CD4-positive, alpha-beta T cell treated with Interferon alpha-2 for 1 hour (primary cell): ENCODE data around the gene EFNA5.
A peak's percentile ranks its signal among the peaks of the same experiment; 100 is the strongest.

ENCODE experiments used
- DNase-seq, 2 donors: peaks; one replicate each; pipeline ENCODE4 v3.0.0-alpha.2; 2020 to 2022

The EFNA5 gene

DNA sequence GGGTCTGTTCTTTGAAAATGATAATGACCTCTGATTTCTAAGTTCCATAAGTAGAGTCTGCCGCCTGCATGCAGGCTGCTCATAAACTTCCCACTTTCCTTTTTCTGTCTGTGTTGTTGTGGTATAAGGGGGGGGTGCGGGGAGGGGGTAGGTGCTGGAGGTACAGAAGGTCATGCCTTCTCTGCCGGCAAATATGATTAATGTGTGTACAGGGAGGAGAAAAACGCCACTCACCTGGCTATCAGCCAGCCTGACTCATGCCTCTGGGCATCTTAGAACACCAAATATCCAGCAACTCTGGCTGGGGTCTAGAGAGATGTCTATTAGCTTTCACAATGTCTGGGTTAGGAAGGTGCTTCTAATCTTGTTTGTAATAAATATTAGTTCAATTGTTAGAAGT lies 128.3 kb downstream of the EFNA5 start:
- no peak for DNase-seq

DNA sequence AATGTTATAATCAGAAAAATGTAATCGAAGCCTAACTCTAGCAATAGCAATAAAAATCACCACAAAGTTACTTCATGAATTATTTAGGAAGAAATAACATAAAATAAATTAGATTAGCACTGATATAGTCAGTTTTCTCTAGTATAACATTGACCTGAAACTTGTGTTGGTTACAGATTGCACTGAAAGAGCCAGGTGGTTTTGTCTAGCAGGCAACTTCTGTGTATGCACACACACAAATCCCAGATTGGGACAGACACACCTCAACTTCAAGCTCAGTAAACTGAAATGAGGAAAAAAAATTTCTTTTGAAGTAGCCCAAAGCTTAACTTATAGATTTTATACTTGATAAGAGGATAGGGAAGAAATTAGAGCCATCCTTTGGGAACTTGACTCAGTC lies 129.3 kb downstream of the EFNA5 start:
- DNase-seq, result no peak

DNA sequence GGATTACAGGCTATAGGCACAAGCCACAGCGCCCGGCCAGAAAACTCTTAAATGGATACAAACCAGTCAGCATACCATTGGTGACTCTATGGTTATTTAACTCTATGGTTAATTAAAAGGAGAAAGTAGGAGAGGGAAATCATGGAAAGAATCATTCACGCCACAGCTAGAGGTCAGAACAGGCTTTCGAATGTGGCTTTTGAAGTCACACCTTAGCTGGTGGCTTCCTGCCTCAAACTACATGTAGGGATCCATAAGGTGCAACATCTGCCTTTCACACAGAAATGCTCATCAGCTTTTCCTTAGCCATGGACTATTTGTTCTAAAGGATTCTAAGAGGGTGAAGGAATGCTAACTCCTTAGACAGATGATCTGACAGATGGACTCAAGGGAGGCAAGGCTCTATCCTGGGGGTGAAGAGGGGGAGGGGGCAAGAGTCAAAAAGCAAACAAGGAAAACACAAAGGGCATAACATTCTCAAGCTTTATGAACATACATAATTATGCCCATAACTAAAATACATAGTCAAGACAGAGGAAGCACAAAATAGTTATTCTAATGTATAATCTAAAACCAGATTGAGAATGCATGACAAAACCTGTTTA lies 130.9 kb downstream of the EFNA5 start:
- peak in 1 of 2 donors; percentile 14 for DNase-seq

DNA sequence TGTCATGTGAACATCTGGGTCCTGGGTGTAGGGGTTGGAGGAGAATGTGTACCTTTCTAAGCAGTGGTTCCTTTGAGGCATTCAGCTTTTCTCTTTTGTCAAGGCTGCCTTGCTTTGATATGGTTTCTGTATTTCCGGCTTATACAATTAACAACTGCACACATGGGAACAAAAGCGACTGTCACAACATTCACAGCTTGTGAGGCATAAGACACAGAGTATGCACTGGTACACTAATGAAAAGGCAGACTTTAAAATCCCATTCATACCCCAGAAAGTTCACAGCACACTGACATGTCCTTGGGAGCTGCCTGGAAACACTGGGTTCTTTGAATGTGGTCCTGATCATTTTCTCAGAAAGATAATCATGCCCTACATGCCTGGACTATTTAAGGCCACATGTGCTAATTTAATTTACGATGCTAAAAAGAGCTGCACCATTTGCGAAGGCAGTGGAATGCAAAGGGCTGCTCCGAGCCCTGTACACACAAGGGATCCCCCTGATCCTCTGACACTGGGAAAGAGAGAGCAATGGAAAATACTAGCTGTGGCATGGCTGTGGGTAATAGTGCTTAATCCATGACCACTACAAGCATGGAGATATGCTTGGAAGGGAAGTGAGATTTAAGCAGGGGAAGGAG lies 131.8 kb downstream of the EFNA5 start:
- no peak for DNase-seq

DNA sequence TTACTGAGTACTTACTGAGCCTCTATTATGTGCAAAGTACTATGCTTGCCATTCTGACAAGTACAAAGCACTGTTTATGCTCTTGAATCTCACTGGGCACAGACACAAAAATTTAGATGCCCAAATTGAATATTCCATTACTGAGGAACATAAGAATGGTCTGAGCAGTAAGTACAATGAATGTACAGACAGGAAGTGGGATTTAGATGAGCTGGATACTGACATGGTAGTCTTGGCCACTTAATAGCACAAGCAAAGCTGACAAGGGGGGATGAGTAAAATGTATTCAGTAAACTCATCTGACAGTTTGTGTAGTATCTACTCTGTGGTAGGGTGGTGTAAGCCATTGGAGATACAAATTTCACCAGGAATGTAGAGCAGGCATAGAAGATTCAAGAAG lies 132.4 kb downstream of the EFNA5 start:
- no peak for DNase-seq

DNA sequence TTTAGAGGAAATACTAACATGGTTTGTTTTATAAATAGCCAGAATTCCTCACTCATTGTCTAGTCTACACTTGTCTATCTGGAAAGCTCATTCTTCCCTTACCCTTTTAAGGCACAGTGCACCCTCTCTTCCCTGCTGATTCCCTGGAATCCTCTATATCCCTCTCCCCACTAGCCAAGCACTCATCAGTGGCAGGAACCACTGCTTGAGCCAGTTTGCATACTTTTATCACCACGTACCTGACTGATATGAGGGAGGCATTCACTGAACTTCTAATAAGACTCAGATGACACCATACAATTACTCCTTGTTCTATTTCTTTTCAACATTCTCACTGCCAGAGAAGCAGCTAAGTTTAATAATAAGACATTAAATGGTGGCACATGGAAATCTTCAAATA lies 134.9 kb downstream of the EFNA5 start:
- DNase-seq, result no peak

DNA sequence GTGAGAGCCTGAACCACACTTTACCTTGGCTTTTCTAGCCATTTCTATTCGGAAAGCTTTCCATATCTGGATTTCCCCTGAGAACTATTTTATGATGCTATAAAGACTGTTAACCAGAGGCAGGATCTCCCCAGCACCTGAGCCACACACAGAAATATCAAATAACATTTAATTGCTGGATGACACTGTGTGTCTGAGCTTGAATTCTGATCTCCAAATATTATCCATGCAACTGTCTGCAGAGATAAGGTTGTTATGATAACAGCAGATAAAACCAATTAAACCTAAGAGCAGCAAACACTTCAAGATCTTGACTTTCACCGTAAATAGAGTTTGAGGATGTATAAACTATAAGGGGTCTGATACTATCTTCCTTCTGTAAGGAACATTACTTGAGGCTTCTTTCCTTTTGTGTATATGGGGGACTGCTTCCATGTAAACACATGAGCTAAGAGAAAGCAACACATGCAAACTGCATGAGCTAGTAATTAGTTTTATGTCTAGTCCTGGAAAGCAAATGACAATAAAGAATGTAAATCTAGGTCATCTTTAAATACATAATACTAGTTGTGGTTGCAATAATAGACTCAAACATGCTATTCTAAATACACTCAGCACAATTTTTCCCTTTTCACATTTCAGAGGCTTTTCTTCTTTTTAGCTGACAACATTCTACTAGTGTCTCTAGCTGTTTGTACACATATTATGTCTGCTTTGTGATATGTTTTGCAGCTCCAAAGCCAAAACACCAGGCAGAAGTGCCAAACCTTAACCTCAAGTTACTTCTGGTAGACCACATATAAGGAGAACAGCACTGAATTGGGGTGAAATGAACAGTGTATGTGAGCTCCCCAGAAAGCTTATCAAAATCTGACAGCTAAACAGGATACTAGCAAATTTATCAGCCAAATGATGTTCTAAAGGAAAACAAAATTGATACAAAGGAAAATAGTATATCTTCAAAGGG lies 136.5 kb downstream of the EFNA5 start:
- DNase-seq, result peak in 1 of 2 donors; percentile 21

DNA sequence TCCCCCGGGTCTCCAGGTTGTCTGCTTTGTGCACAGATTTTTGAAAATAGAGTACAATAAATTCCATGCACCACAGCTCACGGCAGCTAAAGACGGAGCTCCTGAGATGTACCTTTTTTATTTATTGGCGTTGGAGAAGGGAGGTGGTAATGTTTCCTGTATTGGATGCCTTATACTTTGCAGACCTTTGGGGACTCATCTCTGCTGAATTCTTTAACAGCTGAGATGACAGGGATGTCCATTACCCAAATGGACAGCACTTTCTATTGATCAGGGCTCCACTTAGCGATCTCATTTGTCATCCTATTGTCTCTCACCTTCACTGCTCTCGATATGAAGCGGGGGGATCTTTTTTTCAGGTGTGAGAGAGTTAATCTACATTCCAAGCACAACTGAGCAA lies 137.8 kb downstream of the EFNA5 start:
- no peak for DNase-seq

DNA sequence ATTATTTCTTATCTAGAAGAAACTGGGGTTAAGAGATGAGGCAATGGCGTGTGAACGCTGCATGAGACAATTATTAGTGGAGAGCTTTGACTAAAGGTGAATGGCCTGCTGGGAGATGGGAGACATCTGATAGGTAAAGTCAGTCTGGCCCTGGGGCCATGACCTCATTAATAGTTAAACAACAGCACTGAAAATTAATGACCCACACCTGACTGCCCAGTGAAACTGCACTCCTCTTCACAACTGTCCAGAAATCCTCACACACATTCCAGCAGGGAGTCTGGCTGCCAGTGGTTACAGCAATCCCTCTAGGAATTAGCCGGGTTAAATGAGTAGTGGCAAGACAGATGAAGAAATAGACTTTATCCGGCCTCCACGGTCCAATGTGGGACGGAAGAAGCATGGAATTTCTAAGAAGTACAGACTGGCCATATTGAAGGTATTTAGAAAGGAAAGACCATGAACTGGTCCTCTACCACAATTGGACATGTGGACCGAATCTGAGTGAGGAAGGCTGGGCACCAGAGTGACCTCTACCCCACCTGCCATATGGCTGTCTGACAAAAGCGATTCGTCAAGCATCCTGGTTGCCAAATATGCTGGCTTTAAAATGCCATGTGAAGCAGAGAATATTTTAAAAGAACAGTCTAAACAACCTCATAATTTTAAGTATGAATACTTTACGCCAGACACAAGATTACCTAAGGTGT lies 138.4 kb downstream of the EFNA5 start:
- no peak for DNase-seq

DNA sequence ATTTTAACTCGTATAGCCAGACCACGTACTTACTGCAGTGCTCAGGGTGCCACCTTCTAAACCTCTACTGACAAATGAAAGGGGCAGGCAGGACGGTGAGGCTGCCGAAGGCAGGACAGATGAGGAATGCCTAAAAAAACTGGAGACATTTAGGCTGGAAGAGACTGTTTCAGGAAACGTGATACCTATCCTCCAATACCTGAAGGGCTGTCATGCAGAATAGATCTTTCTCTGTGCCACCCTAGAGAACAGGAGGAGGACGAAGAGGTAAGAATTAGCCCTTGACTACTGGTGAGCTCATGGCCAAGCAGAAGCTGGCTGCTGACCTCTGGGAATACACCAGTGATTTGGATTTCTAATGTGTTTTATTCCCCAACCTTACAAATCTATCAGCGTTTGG lies 139.4 kb downstream of the EFNA5 start:
- no peak for DNase-seq

DNA sequence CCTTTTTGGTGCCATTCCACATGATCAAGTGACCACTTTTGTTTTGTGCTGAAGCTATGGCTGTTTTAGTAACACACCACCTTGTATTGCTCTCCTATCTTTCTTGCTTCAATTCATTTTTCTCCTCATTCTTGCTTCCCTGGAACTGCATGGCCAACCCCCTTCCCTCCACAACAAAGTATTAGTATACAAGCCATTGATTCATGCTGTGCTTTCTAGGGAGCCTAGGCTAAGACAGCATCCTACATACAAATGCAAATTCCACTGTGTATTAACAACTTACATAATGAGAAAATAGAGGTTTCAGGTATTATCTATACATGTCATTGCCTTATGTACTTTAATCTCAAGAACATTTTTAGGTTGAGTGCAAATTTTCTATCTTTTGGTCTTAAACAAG lies 141.1 kb downstream of the EFNA5 start:
- no peak for DNase-seq

DNA sequence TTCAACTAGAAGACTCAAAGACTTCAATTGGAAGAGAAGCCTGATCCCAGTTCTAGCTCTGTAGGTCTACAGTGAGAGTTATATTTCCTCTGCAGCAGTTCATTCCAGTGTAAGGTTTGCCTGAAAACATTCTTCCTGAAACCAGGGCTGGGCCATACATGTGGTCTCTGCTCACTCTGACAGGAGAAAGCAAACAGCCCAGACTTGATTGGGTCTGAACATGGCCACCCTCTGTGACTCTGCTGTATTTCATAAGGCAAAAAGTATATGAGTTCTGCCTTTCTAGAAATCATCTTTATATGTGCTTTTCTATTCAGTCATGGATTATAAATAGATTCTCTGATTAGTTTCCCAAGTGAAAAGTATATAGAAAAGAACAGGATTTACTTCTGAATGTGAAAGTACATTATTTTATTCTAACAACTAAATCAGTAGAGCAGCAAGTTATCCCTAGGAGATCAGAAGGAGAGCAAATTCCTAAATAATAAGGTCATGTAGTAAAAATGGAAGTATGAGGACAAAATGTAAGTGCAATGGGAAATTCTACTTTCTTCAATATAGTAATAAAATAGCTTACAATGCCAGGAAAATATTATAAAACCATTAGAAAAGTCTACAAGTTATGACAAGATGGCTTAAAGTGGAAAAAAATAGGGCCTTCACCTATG lies 144.3 kb downstream of the EFNA5 start:
- DNase-seq, result no peak

DNA sequence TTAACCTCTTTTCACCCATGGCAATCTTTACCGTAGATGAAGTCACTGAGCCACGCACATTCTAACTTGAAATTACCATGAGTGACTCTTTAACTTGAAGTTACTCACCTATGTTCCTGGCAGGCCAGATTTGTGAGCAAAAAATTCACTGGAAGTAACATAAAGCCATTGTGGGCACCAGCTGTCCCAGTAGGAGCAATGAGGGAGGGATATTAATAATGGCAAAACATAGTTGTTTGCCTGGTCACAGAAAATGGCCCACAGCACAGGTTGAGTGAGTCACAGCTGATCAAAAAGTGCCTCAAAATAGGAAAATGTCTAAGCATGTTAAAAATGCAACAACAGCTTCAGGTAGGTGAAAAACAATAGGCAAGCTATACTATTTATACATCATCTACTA lies 146.6 kb downstream of the EFNA5 start:
- DNase-seq, result no peak

DNA sequence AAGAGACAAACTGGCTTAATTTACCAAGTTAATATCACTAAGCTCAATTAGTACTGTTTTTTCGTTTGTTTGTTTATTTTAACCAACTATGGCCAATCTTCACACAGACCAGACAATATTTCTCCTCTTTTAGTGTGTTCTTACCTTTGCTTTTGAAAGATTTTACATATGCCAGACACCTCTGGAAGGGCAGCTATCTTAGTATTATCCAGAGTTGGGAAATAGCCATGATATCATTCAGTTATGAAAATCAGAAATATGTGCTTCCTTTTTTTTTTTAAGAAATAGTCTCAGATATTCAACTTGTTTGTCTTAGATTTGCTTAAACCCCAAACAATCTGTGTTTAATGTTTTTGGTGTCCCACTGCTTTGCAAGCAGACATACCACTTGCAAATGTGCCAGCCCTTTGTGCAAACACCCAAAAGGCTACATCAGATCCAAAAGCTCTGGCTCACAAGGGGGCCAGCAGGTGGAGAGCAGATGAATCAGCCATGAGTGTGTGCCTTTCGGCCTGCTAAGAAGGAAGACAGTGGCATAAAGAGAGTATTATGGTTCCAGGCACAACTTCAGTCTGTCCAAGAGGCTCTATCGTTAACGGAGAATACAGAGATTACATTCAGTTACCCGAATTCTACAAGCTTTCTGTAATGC lies 147.6 kb downstream of the EFNA5 start:
- no peak for DNase-seq

DNA sequence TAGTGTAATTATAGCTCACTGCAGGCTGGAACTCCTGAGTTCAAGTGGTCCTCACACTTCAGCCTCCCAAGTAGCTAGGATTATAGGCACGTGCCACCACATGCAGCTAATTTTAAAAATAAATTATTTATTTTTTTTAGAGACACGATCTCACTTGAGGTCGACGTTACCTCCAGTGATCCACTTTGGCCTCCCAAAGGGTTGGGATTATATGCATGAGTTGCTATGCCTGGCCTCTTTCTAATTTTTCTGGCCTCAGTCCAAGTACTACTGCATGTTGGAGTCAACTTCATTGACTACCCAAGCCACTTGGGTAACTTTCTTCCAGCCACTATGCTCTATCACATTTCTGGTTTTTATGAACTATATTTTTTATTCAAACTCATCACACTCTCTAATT lies 148.3 kb downstream of the EFNA5 start:
- no peak for DNase-seq

DNA sequence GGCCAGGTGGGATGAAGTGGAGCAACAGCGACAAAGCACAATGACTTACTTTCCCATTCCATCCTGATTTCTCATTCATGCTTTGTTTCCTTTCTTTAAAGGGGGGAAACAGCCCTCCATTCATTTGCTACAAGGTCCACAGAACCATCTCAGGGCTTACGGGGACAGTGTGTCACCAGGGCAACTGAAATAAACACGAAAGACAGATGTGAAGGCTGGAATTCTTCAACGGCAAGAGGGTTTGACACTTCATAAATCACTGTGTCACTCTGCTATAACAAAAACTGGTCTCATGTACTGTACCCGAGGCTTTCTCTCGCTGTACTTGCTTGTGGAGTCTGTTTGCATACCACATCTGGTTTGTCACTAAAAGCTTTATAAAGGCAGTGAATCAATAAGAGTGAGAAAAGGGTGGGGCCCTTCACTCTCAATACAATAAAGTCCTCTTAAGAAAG lies 150.8 kb downstream of the EFNA5 start:
- peak in 1 of 2 donors; percentile 26 for DNase-seq

DNA sequence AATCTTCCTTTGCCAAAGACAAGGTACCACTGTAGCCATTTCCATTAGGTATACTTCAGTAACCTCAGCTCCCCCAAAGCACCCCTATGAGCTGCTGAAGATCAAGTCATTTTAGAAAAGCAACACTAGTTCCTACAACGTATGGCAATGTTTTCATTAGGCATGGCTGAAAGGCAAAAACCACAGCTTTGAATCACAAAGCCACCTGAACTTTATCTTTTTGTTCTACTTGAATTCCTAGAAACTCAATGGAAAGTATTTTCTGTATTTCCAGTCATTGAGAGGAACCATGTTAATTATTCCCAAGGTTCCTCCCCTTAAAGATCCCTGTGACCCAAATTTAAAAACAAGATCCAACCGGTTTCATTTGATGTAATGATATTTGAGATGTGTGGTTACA lies 152.1 kb downstream of the EFNA5 start:
- no peak for DNase-seq

DNA sequence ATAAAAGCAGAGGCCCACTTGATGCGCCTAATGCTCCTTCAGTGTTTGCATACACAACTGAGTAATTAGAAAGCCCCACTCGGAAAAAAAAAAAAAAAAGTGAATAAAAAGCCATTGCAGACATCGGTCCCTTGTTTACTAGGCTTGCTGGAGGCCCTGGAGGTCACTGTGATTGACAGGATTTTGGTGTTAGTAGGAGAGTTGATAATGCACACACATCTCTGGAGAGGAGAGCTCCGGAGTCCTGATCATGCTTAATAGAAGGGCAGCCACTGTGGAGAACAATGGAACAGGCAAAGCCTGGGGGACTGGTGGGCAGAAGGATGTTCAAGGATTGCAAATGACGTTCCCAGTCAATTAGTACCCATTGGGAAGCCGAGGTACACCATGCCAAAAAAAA lies 152.5 kb downstream of the EFNA5 start:
- no peak for DNase-seq

DNA sequence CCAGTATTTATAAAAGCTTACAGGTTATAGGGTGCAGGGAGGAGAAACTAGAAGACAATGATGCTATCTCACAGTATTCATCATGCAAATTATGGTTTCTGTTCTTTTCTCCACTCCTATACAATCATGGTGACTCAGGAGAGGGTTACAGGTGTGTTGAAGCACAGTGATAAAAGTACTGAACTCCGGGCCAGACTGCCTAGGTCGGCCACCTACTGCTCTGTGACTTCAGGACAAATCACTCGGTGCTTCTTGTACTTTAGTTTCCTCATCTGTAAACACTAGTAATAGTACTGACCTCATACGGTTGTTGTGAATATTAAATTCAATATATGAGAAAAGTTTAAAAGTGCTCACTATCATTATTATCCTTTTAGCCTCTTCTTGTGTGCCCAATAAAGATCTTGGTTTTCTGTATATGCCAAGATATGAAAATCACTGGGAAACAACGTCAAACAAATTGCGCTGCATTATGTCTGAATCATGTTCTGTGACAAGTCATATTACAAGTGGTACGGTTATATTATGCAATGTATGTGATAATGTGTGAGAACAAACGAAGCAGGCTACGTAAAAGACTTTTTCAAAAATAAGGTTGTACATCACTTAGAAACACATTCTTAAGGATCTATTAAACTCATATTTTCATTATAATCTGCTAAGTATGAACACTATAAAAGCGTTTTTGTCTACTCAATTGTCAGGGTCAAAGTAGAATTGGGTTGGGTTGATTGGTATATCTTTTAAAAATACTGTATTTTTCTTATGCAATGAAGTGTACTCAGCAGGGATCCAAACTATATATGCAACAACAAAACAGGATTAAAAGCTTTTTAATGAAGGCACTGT lies 153.3 kb downstream of the EFNA5 start:
- no peak for DNase-seq

DNA sequence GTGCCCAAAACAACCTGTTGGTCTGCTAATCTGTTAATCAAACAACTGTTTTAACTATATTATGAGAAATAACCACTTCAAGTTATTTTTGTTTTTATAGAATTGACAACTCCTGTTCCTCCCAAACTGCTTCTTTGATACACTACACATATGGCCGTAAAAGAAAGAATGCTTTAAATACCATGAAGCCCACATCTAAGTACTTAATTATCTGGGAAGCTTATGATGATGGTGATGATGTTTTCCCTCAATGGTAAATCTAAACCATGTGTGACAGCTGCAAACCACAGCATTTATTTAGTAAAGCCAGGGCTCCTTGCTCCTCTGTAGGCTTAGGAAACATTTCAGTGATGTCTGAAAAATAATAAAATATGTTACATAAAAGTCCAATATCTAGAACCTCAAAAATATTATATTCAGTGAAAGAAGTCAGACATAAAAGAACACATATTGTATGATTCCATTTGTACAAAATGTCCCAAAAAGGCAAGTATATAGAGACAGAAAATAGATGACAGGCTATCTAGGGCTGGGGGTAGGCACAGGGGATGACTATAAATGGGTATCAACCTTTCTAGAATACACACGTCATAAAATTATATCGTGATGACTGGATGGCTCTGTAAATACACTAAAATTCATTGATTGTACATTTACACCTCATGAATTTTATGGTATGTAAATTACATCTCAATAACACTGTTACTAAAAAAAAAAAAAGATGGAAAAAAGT lies 154.1 kb downstream of the EFNA5 start:
- no peak for DNase-seq
